Measurements from ENCODE around the gene METTL6. TPM values are rescaled to one million over a fixed set of nuclear protein-coding genes. Genes with fewer than 3 reads are reported as not detected.
"Not testable (repeated sequence)": the region's sequence is repeated elsewhere in the genome, so short reads cannot be mapped to it uniquely, and the experiment has no call there.

Gene METTL6
- polyA plus RNA-seq, 1 experiment = 25.9 TPM

GRCh38 chr3:15401936-15402335 lies 25.4 kb downstream of the METTL6 start:
- Histone ChIP-seq H3K4me3 (ENCODE audit: low read depth, low read length) (no peak overlapping the region), H3K9me3 (ENCODE audit: control insufficient read depth, insufficient read depth, low read length) (peaks cover 5% of the 10 kb centered on the region), H3K27ac (ENCODE audit: low read depth, low read length) (no peak overlapping the region), H3K27me3 (ENCODE audit: control insufficient read depth, insufficient read depth, low read length) (no peaks in the 10 kb centered on the region)
- no peak for TF ChIP-seq CTCF (IDR thresholded peaks at IDR 0.05; ENCODE audit: low read depth, low read length)
- ChIA-PET POLR2A (no interaction called here), CTCF (interaction anchor here (0.8 to 4.1 kb wide), 2 partner anchors 134 to 199 kb away, joined by 3 to 247 read pairs; no protein-coding TSS in a partner anchor)
- no peak for DNase-seq (ENCODE audit: low read depth, low spot score)

GRCh38 chr3:15399970-15400369 lies 27.4 kb downstream of the METTL6 start:
- DNase-seq (ENCODE audit: low read depth, low spot score) = no peak
- H3K27me3 ChIP-seq (ENCODE audit: control insufficient read depth, insufficient read depth, low read length) = no peaks in the 10 kb centered on the region
- ChIA-PET CTCF (interaction anchor here (1.0 to 1.9 kb wide), 2 partner anchors 131 to 132 kb away, joined by 3 to 5 read pairs; no protein-coding TSS in a partner anchor), POLR2A (no interaction called here)
- no peak for TF ChIP-seq CTCF (IDR thresholded peaks at IDR 0.05; ENCODE audit: low read depth, low read length)
- H3K27ac ChIP-seq (ENCODE audit: low read depth, low read length) = no peak overlapping the region
- H3K9me3 ChIP-seq (ENCODE audit: control insufficient read depth, insufficient read depth, low read length) = peaks cover 5% of the 10 kb centered on the region
- H3K4me3 ChIP-seq (ENCODE audit: low read depth, low read length) = no peak overlapping the region

GRCh38 chr3:15398731-15399133 lies 28.6 kb downstream of the METTL6 start:
- POLR2A ChIA-PET; H3K27me3 ChIP-seq (ENCODE audit: control insufficient read depth, insufficient read depth, low read length); DNase-seq (ENCODE audit: low read depth, low spot score); H3K27ac ChIP-seq (ENCODE audit: low read depth, low read length); H3K9me3 ChIP-seq (ENCODE audit: control insufficient read depth, insufficient read depth, low read length); H3K4me3 ChIP-seq (ENCODE audit: low read depth, low read length): not testable (repeated sequence)
- CTCF ChIA-PET = interaction anchor here (1.2 kb wide), 1 partner anchor 131 kb away, joined by 3 read pairs; no protein-coding TSS in a partner anchor

- H3K9me3 ChIP-seq (ENCODE audit: control insufficient read depth, insufficient read depth, low read length); H3K4me3 ChIP-seq (ENCODE audit: low read depth, low read length); H3K27me3 ChIP-seq (ENCODE audit: control insufficient read depth, insufficient read depth, low read length); POLR2A ChIA-PET; CTCF ChIA-PET; H3K27ac ChIP-seq (ENCODE audit: low read depth, low read length); DNase-seq (ENCODE audit: low read depth, low spot score): not testable (repeated sequence)
These were observed 34.1 kb downstream of the METTL6 start for GRCh38 chr3:15393252-15393651.

- H3K9me3 ChIP-seq (ENCODE audit: control insufficient read depth, insufficient read depth, low read length) = peaks cover 4% of the 10 kb centered on the region; the same call in 1 of the 2 replicates
- CTCF ChIA-PET = no interaction called here
- DNase-seq (ENCODE audit: low read depth, low spot score) = no peak
These were observed 36.3 kb downstream of the METTL6 start for GRCh38 chr3:15391007-15391406.

More at GRCh38 chr3:15391007-15391406, 36.3 kb downstream of the METTL6 start:
- TF ChIP-seq CTCF (IDR thresholded peaks at IDR 0.05; ENCODE audit: low read depth, low read length) = no peak
- H3K27ac ChIP-seq (ENCODE audit: low read depth, low read length) = no peak overlapping the region
- H3K4me3 ChIP-seq (ENCODE audit: low read depth, low read length) = no peak overlapping the region
- POLR2A ChIA-PET = interaction anchor here (0.5 kb wide), 1 partner anchor 56 kb away, joined by 4 read pairs; no protein-coding TSS in a partner anchor
- no peaks in the 10 kb centered on the region for H3K27me3 ChIP-seq (ENCODE audit: control insufficient read depth, insufficient read depth, low read length)

All from AG04450 (cell line).